Adipocyte (in vitro differentiated cells): Measurements from ENCODE around the gene LRRC71.

Experiments used
- DNase-seq: peaks from one replicate; pipeline ENCODE4 v3.0.0-alpha.2; 2015; ENCODE audit warnings: low read depth
- H3K27me3 ChIP-seq: replicated peaks from 2 replicates; pipeline ENCODE4 v1.7.0; 2013; ENCODE audit warnings: mild to moderate bottlenecking, low read length, moderate library complexity; ENCODE audit not compliant: control insufficient read depth, insufficient read depth
- H3K36me3 ChIP-seq: 2 replicates; pipeline ENCODE4 v1.7.0; 2013; ENCODE audit warnings: low read length, mild to moderate bottlenecking, moderate library complexity; ENCODE audit not compliant: control insufficient read depth, insufficient read depth, severe bottlenecking
- H3K4me1 ChIP-seq: 2 replicates; pipeline ENCODE4 v1.7.0; 2013; ENCODE audit warnings: mild to moderate bottlenecking, low read length, moderate library complexity; ENCODE audit not compliant: control insufficient read depth, insufficient read depth
- H3K4me3 ChIP-seq: 2 replicates; pipeline ENCODE4 v1.7.0; 2013; ENCODE audit warnings: mild to moderate bottlenecking, low read length, moderate library complexity
- H3K9ac ChIP-seq: 2 replicates; pipeline ENCODE4 v1.7.0; 2013; ENCODE audit warnings: mild to moderate bottlenecking, low read length, moderate library complexity
- H3K9me3 ChIP-seq: 2 replicates; pipeline ENCODE4 v1.7.0; 2013; ENCODE audit warnings: mild to moderate bottlenecking, low read length, moderate library complexity; ENCODE audit not compliant: control insufficient read depth

The LRRC71 gene

DNA sequence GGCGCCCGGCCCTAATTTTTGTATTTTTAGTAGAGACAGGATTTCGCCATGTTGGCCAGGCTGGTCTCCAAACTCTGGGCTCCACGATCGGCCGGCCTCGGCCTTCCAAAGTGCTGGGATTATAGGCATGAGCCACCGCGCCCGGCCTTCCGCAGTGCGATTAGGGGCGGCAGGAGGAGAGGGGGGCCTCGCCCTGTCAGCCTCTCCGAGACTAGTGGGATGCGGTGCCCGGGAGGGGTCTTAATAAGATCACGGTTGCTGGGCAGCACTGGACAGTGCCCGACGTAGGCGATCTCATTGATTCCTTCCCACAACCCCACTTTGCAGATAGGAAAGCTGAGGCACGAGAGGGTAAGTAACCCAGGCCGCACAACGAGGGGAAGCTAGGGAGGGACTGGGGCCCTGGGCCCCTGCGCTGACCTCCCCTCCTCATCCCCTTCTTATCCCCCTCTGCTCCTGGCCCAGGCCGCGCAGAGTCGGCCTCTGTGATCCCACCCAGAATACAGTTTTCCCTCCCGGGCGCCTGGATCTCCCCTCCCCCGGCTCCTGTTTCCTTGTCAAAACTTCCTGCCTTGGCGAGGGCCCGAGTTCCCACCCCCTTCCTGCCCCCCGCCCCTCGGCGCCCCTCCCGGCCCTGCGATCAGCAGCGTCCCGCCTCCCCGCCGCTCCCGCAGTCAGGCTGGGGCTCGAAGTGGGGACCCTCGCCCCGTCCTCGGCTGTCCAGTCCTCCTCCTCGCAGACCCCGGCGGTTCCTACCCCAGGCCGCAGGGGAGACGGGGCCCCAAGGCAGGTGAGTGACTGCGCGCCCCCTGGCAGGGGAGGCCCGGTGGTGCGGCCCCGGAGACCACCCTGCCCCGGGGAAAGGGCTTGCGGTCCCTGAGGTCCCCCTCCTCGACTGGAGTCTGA, 27.1 kb upstream of the LRRC71 start, which contains the start of gene PEAR1:
Gene PEAR1 (plus strand): TSS at position 671 of the 906 bp plus-strand sequence. CDS start 10,209 bp downstream, outside the sequence.
- no peaks in the 10 kb centered on the region for H3K9me3 ChIP-seq
- peak within 1 kb of the TSS; percentile 79 for H3K4me3 ChIP-seq
- peaks cover 56% of the 10 kb centered on the region for H3K4me1 ChIP-seq
- DNase-seq = peak; percentile 41
- H3K27me3 ChIP-seq = peaks cover 3% of the 10 kb centered on the region
- H3K9ac ChIP-seq = peak within 1 kb of the TSS; percentile 77
- H3K36me3 ChIP-seq = no peaks in the 10 kb centered on the region

DNA sequence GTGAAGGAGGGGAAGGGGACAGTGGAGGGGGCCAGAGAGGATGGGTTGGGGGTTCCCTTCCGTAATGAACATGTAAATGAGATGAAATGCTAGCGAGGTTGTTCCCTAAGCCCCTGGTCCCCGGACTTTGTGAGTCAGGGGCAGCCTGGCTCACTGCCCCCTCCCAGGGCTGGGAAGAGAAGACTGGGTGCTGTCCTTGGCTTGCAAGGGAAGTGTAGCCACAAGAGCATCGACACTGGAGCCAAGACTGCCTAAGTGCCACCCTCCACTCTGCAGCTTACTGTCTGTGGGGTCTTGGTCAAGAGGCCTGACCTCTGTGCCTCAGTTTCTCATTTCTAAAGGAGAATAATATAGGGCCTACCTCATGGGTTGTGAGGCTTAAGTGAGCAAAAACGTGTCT, 26.4 kb upstream of the LRRC71 start:
- Histone ChIP-seq H3K36me3 (no peaks in the 10 kb centered on the region), H3K27me3 (no peaks in the 10 kb centered on the region), H3K4me1 (peaks cover 63% of the 10 kb centered on the region), H3K9me3 (no peaks in the 10 kb centered on the region), H3K4me3 (peak overlapping the region; percentile 79), H3K9ac (peak overlapping the region; percentile 77)
- peak; percentile 19 for DNase-seq

DNA sequence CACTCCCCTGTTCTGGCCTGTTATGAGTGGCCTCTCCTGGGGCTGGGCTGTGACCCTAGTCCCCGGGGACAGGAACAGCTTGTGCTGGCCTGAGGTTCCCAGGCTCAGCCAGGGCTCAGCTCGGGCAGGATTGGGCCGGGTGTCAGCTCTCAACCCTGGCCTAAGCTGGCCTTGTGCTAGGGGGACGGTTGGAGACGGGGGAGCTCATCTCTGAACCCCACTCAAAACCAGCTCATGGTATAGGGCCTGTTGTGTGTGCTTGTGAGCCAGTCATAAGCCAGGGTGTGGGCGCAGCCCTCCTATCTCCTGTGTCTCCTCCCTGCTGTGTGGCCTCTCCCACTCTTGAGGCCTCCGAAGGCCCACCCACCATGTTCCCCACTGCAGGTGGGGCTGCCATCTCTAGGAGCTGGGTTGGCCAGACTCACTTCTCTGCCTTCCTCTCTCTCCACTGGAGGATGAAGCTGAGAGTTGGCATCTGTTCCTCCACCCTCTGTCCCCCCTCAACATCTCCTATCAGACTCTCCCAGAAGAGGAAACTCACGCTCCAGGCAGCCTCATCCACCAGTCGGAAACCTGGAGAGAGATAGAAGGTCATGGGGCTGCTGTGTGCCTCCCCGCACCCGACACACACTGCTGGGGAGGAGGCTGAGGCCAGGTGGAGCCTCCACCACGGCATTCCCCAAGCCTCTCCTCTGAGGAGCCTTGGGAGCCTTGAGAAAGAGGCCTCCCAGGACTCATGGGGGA, 25.5 kb upstream of the LRRC71 start:
- Histone ChIP-seq H3K9me3 (no peaks in the 10 kb centered on the region), H3K27me3 (no peaks in the 10 kb centered on the region)
- peak; percentile 40 for DNase-seq

GRCh38 chr1:156895455-156895812, 25.0 kb upstream of the LRRC71 start:
- Histone ChIP-seq H3K4me1 (peaks cover 66% of the 10 kb centered on the region), H3K9me3 (no peaks in the 10 kb centered on the region), H3K9ac (peak overlapping the region; percentile 77), H3K36me3 (no peaks in the 10 kb centered on the region), H3K27me3 (no peaks in the 10 kb centered on the region), H3K4me3 (peak overlapping the region; percentile 79)
- DNase-seq = peak; percentile 70

More for the DNA sequence above, 25.5 kb upstream of the LRRC71 start:
- peak overlapping the region; percentile 79 for H3K4me3 ChIP-seq
- peaks cover 63% of the 10 kb centered on the region for H3K4me1 ChIP-seq
- no peaks in the 10 kb centered on the region for H3K36me3 ChIP-seq
- peak overlapping the region; percentile 77 for H3K9ac ChIP-seq

GRCh38 chr1:156895927-156896326, 24.5 kb upstream of the LRRC71 start:
- H3K4me3 ChIP-seq = peak overlapping the region; percentile 51
- H3K36me3 ChIP-seq = no peaks in the 10 kb centered on the region
- no peaks in the 10 kb centered on the region for H3K27me3 ChIP-seq
- no peak for DNase-seq
- H3K9me3 ChIP-seq = no peaks in the 10 kb centered on the region
- H3K4me1 ChIP-seq = peaks cover 69% of the 10 kb centered on the region
- H3K9ac ChIP-seq = peak overlapping the region; percentile 77

DNA sequence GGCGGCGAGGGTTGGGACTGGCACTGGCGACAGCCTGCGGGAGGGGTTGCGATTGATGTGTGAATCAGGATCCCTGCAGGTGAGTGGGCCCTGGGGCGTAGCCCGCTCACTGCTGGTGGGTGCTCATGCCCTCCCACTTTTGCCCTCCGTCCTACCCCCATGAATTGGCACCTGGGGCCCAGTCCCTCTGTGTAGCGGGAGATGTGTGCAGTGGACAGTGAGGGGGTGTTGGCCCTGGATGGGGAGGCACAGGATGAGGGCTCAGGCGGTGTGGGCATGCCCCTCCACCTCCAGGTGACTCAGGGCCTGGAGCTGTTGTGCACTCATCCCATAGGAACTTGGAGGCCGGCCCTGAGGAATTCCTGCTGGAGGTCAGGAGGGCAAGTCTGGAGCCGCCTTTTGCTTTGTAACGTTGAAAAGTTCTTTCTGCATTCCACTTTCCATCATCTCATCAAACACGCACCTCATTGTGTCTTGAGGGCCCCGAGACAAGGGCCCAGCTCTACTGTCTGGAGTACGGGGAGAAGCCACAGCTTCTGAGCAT, 23.9 kb upstream of the LRRC71 start:
- peak; percentile 75 for DNase-seq
- peak overlapping the region; percentile 51 for H3K4me3 ChIP-seq

GRCh38 chr1:156897078-156897825, 23.2 kb upstream of the LRRC71 start:
- H3K4me1 ChIP-seq = peaks cover 74% of the 10 kb centered on the region
- H3K36me3 ChIP-seq = no peaks in the 10 kb centered on the region
- peak overlapping the region; percentile 23 for H3K4me3 ChIP-seq
- H3K9me3 ChIP-seq = no peaks in the 10 kb centered on the region
- peak overlapping the region; percentile 40 for H3K9ac ChIP-seq
- no peaks in the 10 kb centered on the region for H3K27me3 ChIP-seq
- DNase-seq = peak; percentile 79

More for the DNA sequence above, 23.9 kb upstream of the LRRC71 start:
- Histone ChIP-seq H3K9me3 (no peaks in the 10 kb centered on the region), H3K9ac (peak overlapping the region; percentile 77), H3K27me3 (no peaks in the 10 kb centered on the region), H3K36me3 (no peaks in the 10 kb centered on the region), H3K4me1 (peaks cover 75% of the 10 kb centered on the region)

- Histone ChIP-seq H3K36me3 (no peaks in the 10 kb centered on the region), H3K4me3 (no peak overlapping the region), H3K9ac (peak overlapping the region; percentile 40), H3K27me3 (no peaks in the 10 kb centered on the region), H3K4me1 (peaks cover 77% of the 10 kb centered on the region), H3K9me3 (no peaks in the 10 kb centered on the region)
- peak; percentile 58 for DNase-seq
Measured at GRCh38 chr1:156898161-156898566, 22.3 kb upstream of the LRRC71 start.

- Histone ChIP-seq H3K9me3 (no peaks in the 10 kb centered on the region), H3K4me3 (no peak overlapping the region), H3K4me1 (peaks cover 75% of the 10 kb centered on the region), H3K36me3 (no peaks in the 10 kb centered on the region), H3K9ac (peak overlapping the region; percentile 40), H3K27me3 (no peaks in the 10 kb centered on the region)
- no peak for DNase-seq
Measured at GRCh38 chr1:156898971-156899664, 21.3 kb upstream of the LRRC71 start.

- DNase-seq = no peak
- Histone ChIP-seq H3K4me1 (peaks cover 70% of the 10 kb centered on the region), H3K9ac (no peak overlapping the region)
Measured at GRCh38 chr1:156899956-156900718, 20.3 kb upstream of the LRRC71 start.

More at GRCh38 chr1:156899956-156900718, 20.3 kb upstream of the LRRC71 start:
- Histone ChIP-seq H3K36me3 (no peaks in the 10 kb centered on the region), H3K4me3 (no peak overlapping the region), H3K27me3 (no peaks in the 10 kb centered on the region), H3K9me3 (no peaks in the 10 kb centered on the region)
